Mesodermal cell (in vitro differentiated cells): ENCODE results near the gene DDX6.
"Not testable (repeated sequence)": the region's sequence is repeated elsewhere in the genome, so short reads cannot be mapped to it uniquely, and the experiment has no call there.

ENCODE experiments used
- H3K27ac ChIP-seq: 2 replicates; pipeline ENCODE4 v1.7.0; 2013; ENCODE audit warnings: mild to moderate bottlenecking, low read depth, low read length, moderate library complexity; ENCODE audit not compliant: severe bottlenecking
- H3K36me3 ChIP-seq: 2 replicates; pipeline ENCODE4 v1.7.1; 2013; ENCODE audit warnings: mild to moderate bottlenecking, low read length, moderate library complexity; ENCODE audit not compliant: control insufficient read depth, insufficient read depth
- H3K4me1 ChIP-seq: one replicate; pipeline ENCODE4 v1.7.1; 2013; ENCODE audit warnings: mild to moderate bottlenecking, low read length; ENCODE audit not compliant: insufficient read depth, control insufficient read depth, poor library complexity, severe bottlenecking
- H3K4me3 ChIP-seq: 2 replicates; pipeline ENCODE4 v1.7.0; 2013; ENCODE audit warnings: low read length, control low read depth, mild to moderate bottlenecking; ENCODE audit not compliant: insufficient read depth, poor library complexity, severe bottlenecking; ENCODE audit errors: extremely low read depth
- H3K9me3 ChIP-seq: 2 replicates; pipeline ENCODE4 v1.7.1; 2013; ENCODE audit warnings: mild to moderate bottlenecking, low read length, moderate library complexity; ENCODE audit not compliant: control insufficient read depth
- WGBS, 2 experiments: methylation state at CpG; one replicate each; pipeline ENCODE4 v1.1.5; 2013; ENCODE audit warnings: missing lambda C conversion rate in 2 of 2; ENCODE audit not compliant: insufficient coverage in 2 of 2; 5-methylcytosine and 5-hydroxymethylcytosine counted together

The DDX6 gene

GRCh38 chr11:118790357-118791110 is 430 bp downstream of the DDX6 start:
- WGBS, 2 experiments, result 0 to 1% methylated on average over 23 to 32 of the region's 54 CpGs
- no peaks in the 10 kb centered on the region for H3K9me3 ChIP-seq
- peaks cover 9% of the 10 kb centered on the region for H3K4me1 ChIP-seq
- peak overlapping the region; percentile 96 for H3K4me3 ChIP-seq
- H3K36me3 ChIP-seq, result peaks cover 19% of the 10 kb centered on the region
- peak overlapping the region; percentile 98 for H3K27ac ChIP-seq

DNA sequence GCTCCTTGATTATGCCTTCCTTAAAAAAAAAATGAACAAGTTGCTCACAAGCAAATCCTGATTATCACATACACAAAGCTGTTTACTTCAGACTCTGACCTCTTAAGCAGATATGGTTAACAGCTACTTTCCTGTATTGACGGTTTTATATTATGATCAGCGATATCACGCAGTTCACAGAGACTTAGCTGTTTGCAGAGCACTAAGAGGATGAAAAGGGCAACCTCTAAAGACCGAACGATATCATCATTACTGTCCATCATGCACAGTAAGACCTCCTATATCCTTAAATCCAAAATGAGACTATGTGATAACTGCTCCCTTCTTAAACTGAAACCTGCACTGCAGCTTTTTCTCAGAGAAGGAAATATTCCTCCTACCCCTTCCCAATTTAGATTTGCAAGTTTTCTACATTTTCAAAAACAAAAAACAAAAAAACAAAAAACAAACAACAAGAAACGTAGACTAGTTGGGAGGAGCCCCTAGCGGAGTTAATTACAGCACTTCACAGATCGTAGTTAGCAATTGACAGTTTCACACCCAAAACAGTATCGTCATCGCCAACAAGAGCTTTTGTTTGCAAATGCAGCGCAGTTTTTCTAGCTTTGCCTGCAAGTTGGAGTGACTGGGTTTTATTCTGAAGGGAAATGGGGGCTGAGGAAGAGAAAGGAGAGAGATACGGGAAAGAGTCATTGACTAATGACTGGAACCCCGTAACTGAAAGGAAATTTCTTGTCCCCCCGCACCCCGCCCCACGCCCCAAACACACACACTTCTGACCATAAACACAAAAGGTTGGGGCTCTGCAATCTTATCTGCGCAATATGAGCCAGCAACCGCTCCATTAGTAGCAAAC is 1.2 kb downstream of the DDX6 start:
- WGBS, 2 experiments, result 5 to 17% methylated on average over 10 to 11 of the region's 18 CpGs
- Histone ChIP-seq H3K9me3 (no peaks in the 10 kb centered on the region), H3K4me3 (peak overlapping the region; percentile 96), H3K36me3 (peaks cover 27% of the 10 kb centered on the region), H3K27ac (peak overlapping the region; percentile 98), H3K4me1 (peaks cover 9% of the 10 kb centered on the region)

DNA sequence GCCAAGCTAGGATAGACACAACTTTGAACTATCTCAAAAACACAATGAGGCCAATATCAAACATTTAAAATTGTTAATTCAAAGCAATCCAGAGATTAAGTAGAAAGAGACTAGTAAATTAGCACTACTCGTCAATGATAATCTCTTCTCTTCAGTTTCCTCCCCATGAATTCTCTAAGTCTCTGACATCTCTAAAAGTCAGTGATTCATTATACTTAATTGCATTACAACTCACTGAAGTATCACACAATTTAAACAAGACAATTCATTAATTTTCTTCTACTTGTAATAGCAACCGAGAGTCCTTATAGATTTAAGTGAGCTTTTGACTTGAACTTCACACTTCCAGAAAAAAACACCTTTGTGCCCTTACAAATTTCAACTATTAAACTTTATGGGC is 4.3 kb downstream of the DDX6 start:
- Histone ChIP-seq H3K4me3 (no peak overlapping the region), H3K9me3 (no peaks in the 10 kb centered on the region), H3K27ac (no peak overlapping the region), H3K36me3 (peaks cover 57% of the 10 kb centered on the region), H3K4me1 (no peaks in the 10 kb centered on the region)
- WGBS, 2 experiments, result 100% methylated on average over 1 to 2 of the region's 2 CpGs

- Histone ChIP-seq H3K4me3 (no peak overlapping the region), H3K4me1 (no peaks in the 10 kb centered on the region), H3K36me3 (peaks cover 69% of the 10 kb centered on the region), H3K27ac (no peak overlapping the region), H3K9me3 (no peaks in the 10 kb centered on the region)
- WGBS, 2 experiments, result 100% methylated on average over 1 of the region's 3 CpGs; no CpG with 5 or more reads in 1 of the 2 experiments
These were observed 5.6 kb downstream of the DDX6 start for GRCh38 chr11:118785362-118785761.

- Histone ChIP-seq H3K36me3 (peaks cover 84% of the 10 kb centered on the region), H3K4me3 (no peak overlapping the region), H3K9me3 (no peaks in the 10 kb centered on the region), H3K4me1 (no peaks in the 10 kb centered on the region), H3K27ac (no peak overlapping the region)
- WGBS, 2 experiments, result 100% methylated on average over 5 of the region's 8 CpGs
These were observed 7.1 kb downstream of the DDX6 start for GRCh38 chr11:118783724-118784495.

- H3K27ac ChIP-seq, H3K4me1 ChIP-seq, H3K4me3 ChIP-seq, H3K9me3 ChIP-seq: not testable (repeated sequence)
- peaks cover 89% of the 10 kb centered on the region for H3K36me3 ChIP-seq
- WGBS, 2 experiments, result 89 to 93% methylated on average over 4 to 5 of the region's 5 CpGs
These were observed 7.6 kb downstream of the DDX6 start for GRCh38 chr11:118783324-118783723.

GRCh38 chr11:118778898-118779297 is 12.1 kb downstream of the DDX6 start:
- 100% methylated on average over 2 to 3 of the region's 5 CpGs for WGBS, 2 experiments
- H3K36me3 ChIP-seq, result peaks cover 99% of the 10 kb centered on the region

GRCh38 chr11:118774032-118774431 is 16.9 kb downstream of the DDX6 start:
- no peaks in the 10 kb centered on the region for H3K9me3 ChIP-seq
- H3K36me3 ChIP-seq, result peaks cover 100% of the 10 kb centered on the region
- no peak overlapping the region for H3K27ac ChIP-seq
- H3K4me1 ChIP-seq, result no peaks in the 10 kb centered on the region
- H3K4me3 ChIP-seq, result no peak overlapping the region
- 90 to 100% methylated on average over 1 to 4 of the region's 4 CpGs for WGBS, 2 experiments

More at GRCh38 chr11:118778898-118779297, 12.1 kb downstream of the DDX6 start:
- Histone ChIP-seq H3K4me3 (no peak overlapping the region), H3K27ac (no peak overlapping the region), H3K9me3 (no peaks in the 10 kb centered on the region), H3K4me1 (no peaks in the 10 kb centered on the region)

GRCh38 chr11:118771547-118772288 is 19.2 kb downstream of the DDX6 start:
- 95 to 100% methylated on average over 1 to 2 of the region's 4 CpGs for WGBS, 2 experiments
- Histone ChIP-seq H3K9me3 (no peaks in the 10 kb centered on the region), H3K27ac (no peak overlapping the region), H3K36me3 (peaks cover 100% of the 10 kb centered on the region), H3K4me1 (no peaks in the 10 kb centered on the region), H3K4me3 (no peak overlapping the region)

DNA sequence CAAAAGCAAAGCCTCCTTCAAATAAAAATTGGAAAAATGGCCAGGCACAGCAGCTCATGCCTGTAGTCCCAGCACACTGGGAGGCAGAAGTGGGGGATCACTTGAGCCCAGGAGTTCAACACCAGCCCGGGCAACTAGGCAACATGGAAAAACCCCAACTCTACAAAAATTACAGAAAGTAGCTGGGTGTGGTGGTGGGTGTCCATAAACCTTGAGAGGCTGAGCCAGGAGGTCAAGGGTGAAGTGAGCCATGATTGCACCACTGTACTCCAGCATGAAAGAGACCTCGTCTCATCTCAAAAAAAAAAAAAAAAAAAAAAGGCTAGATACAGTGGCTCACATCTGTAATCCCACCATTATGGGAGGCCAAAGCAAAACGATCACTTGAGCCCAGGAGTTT is 22.3 kb downstream of the DDX6 start:
- WGBS, 2 experiments, result no CpG with 5 or more reads among the region's 3 CpGs
- peaks cover 97% of the 10 kb centered on the region for H3K36me3 ChIP-seq
- no peak overlapping the region for H3K4me3 ChIP-seq
- no peaks in the 10 kb centered on the region for H3K9me3 ChIP-seq
- H3K4me1 ChIP-seq, result no peaks in the 10 kb centered on the region
- no peak overlapping the region for H3K27ac ChIP-seq
